NOMO-1 treated with DMSO at 0.1 percent for 48 hours (cell line): ENCODE results near the gene KCNN2.
"Not testable (repeated sequence)": the region's sequence is repeated elsewhere in the genome, so short reads cannot be mapped to it uniquely, and the experiment has no call there.

Source experiments
- DNase-seq: peaks from one replicate; lab custom pipeline; 2025; ENCODE audit not compliant: unreplicated experiment; lab: John Stamatoyannopoulos, UW

Gene KCNN2

GRCh38 chr5:114418176-114419066, 56.6 kb downstream of the KCNN2 start:
- DNase-seq, result peak; percentile 91

GRCh38 chr5:114419067-114419388, 57.2 kb downstream of the KCNN2 start:
- no peak for DNase-seq

GRCh38 chr5:114419959-114420358, 58.1 kb downstream of the KCNN2 start:
- no peak for DNase-seq

- no peak for DNase-seq
Measured at GRCh38 chr5:114427204-114427603, 65.3 kb downstream of the KCNN2 start.

- no peak for DNase-seq
Measured at GRCh38 chr5:114430532-114430931, 68.7 kb downstream of the KCNN2 start.

- not testable (repeated sequence) for DNase-seq
Measured at GRCh38 chr5:114432684-114433083, 70.8 kb downstream of the KCNN2 start.

- no peak for DNase-seq
Measured at GRCh38 chr5:114434396-114435219, 72.7 kb downstream of the KCNN2 start.

- DNase-seq, result no peak
Measured at GRCh38 chr5:114435220-114435481, 73.3 kb downstream of the KCNN2 start.

GRCh38 chr5:114435885-114436299, 74.0 kb downstream of the KCNN2 start:
- DNase-seq, result no peak

- DNase-seq, result no peak
Measured at GRCh38 chr5:114437936-114438335, 76.1 kb downstream of the KCNN2 start.

- DNase-seq, result no peak
Measured at GRCh38 chr5:114438471-114438870, 76.6 kb downstream of the KCNN2 start.

GRCh38 chr5:114447084-114447773, 85.4 kb downstream of the KCNN2 start:
- peak; percentile 31 for DNase-seq

- no peak for DNase-seq
Measured at GRCh38 chr5:114448481-114448880, 86.6 kb downstream of the KCNN2 start.

- DNase-seq, result peak; percentile 71
Measured at GRCh38 chr5:114449860-114450421, 88.1 kb downstream of the KCNN2 start.

GRCh38 chr5:114450437-114450836, 88.6 kb downstream of the KCNN2 start:
- DNase-seq, result no peak

- no peak for DNase-seq
Measured at GRCh38 chr5:114458726-114459125, 96.9 kb downstream of the KCNN2 start.

- DNase-seq, result no peak
Measured at GRCh38 chr5:114467171-114467570, 105.3 kb downstream of the KCNN2 start.

- peak; percentile 86 for DNase-seq
Measured at GRCh38 chr5:114467729-114468128, 105.9 kb downstream of the KCNN2 start.

- no peak for DNase-seq
Measured at GRCh38 chr5:114469372-114469771, 107.5 kb downstream of the KCNN2 start.

GRCh38 chr5:114471529-114471928, 109.7 kb downstream of the KCNN2 start:
- DNase-seq, result no peak

GRCh38 chr5:114473541-114473940, 111.7 kb downstream of the KCNN2 start:
- no peak for DNase-seq
